ENCODE measurements around the gene RMND5B. TPM values are rescaled to one million over a fixed set of nuclear protein-coding genes. Genes with fewer than 3 reads are reported as not detected.
A peak's percentile ranks its signal among the peaks of the same experiment; 100 is the strongest.

The RMND5B gene
- total and polyA plus RNA-seq, 2 donors (not counting 1 experiment from before 2014, with no cell fraction given) = 46.1 to 52.7 TPM

GRCh38 chr5:178106556-178107239, 24.1 kb upstream of the RMND5B start:
- Histone ChIP-seq H3K36me3 (replicated peaks in 1 of 2; ENCODE audit: control extremely low read depth in 1 of 2, control insufficient read depth in 1 of 2, extremely low read depth in 1 of 2, insufficient read depth in 2 of 2, low read length in 1 of 2) (no peaks in the 10 kb centered on the region), H3K9ac (ENCODE audit: low read length) (no peak overlapping the region), H3K27ac (ENCODE audit: low read length in 2 of 2) (no peak overlapping the region), H4K20me1 (ENCODE audit: control insufficient read depth, insufficient read depth, low read length, poor library complexity, severe bottlenecking) (no peaks in the 10 kb centered on the region), H3K4me3 (ENCODE audit: control extremely low read depth in 1 of 5, extremely low read depth in 1 of 5, insufficient read depth in 1 of 5, low read depth in 2 of 5, low read length in 4 of 5) (no peak overlapping the region), H3K4me1 (ENCODE audit: control insufficient read depth in 2 of 2, insufficient read depth in 2 of 2, low read length in 2 of 2) (peaks cover 16 to 28% of the 10 kb centered on the region in 2 donors), H3K9me3 (ENCODE audit: control extremely low read depth in 1 of 3, control insufficient read depth in 2 of 3, insufficient read depth in 1 of 3, low read length in 2 of 3) (no peaks in the 10 kb centered on the region), H2AFZ (ENCODE audit: insufficient read depth, low read depth, low read length, poor library complexity, severe bottlenecking) (no peak overlapping the region), H3K79me2 (ENCODE audit: control insufficient read depth, insufficient read depth, low read length) (no peaks in the 10 kb centered on the region), H3K27me3 (replicated peaks in 1 of 4; ENCODE audit: control extremely low read depth in 1 of 4, control insufficient read depth in 3 of 4, insufficient read depth in 4 of 4, low read length in 3 of 4) (no peaks in the 10 kb centered on the region), H3K4me2 (replicated peaks; ENCODE audit: low read depth, low read length, poor library complexity, severe bottlenecking) (no peak overlapping the region)
- DNase-seq (peak; percentile 12), ATAC-seq (ENCODE audit: low read depth) (peak; percentile 21)
- ChIA-PET CTCF (interaction anchor here (1.1 to 4.1 kb wide), 5 partner anchors 14 to 42 kb away, joined by 3 to 17 read pairs (median 4); no protein-coding TSS in a partner anchor), POLR2A (interaction anchor here (0.7 kb wide), 1 partner anchor 536 kb away, joined by 5 read pairs; no protein-coding TSS in a partner anchor)
- 62% methylated on average over 12 of the region's 13 CpGs for WGBS (ENCODE audit: insufficient coverage)
- TF ChIP-seq EZH2 (IDR thresholded peaks at IDR 0.05; ENCODE audit: borderline replicate concordance, insufficient read depth, low read depth, low read length, poor library complexity, severe bottlenecking) = no peak
- no peak for TF ChIP-seq CTCF (IDR thresholded peaks at IDR 0.05)
- no peak overlapping the region for H3K4me3 Mint-ChIP-seq
- no peaks in the 10 kb centered on the region for H3K27me3 Mint-ChIP-seq
- intact Hi-C loops (cut with micrococcal nuclease) = no loop called here
- H3K27ac Mint-ChIP-seq = no peak overlapping the region
- peaks cover 37% of the 10 kb centered on the region for H3K4me1 Mint-ChIP-seq
- H3K9me3 Mint-ChIP-seq (ENCODE audit: insufficient read depth) = no peaks in the 10 kb centered on the region

- no peaks in the 10 kb centered on the region for H3K79me2 ChIP-seq (ENCODE audit: control insufficient read depth, insufficient read depth, low read length)
- no peak overlapping the region for H3K27ac ChIP-seq (ENCODE audit: low read length in 2 of 2)
- no peak overlapping the region for H3K4me3 Mint-ChIP-seq
- H3K9ac ChIP-seq (ENCODE audit: low read length) = no peak overlapping the region
- WGBS (ENCODE audit: insufficient coverage) = 98% methylated on average over 3 of the region's 5 CpGs
- no peaks in the 10 kb centered on the region for H3K9me3 Mint-ChIP-seq (ENCODE audit: insufficient read depth)
- H3K4me1 Mint-ChIP-seq = peaks cover 43% of the 10 kb centered on the region
- TF ChIP-seq CTCF (IDR thresholded peaks at IDR 0.05) (no peak), EZH2 (IDR thresholded peaks at IDR 0.05; ENCODE audit: borderline replicate concordance, insufficient read depth, low read depth, low read length, poor library complexity, severe bottlenecking) (no peak)
- H3K27me3 Mint-ChIP-seq = no peaks in the 10 kb centered on the region
- no peak overlapping the region for H3K4me2 ChIP-seq (replicated peaks; ENCODE audit: low read depth, low read length, poor library complexity, severe bottlenecking)
- POLR2A ChIA-PET = interaction anchor here (0.7 kb wide), 1 partner anchor 535 kb away, joined by 5 read pairs; no protein-coding TSS in a partner anchor
- H3K36me3 ChIP-seq (replicated peaks in 1 of 2; ENCODE audit: control extremely low read depth in 1 of 2, control insufficient read depth in 1 of 2, extremely low read depth in 1 of 2, insufficient read depth in 2 of 2, low read length in 1 of 2) = no peaks in the 10 kb centered on the region
- peak overlapping the region; percentile 61 for H3K27ac Mint-ChIP-seq
- DNase-seq = no peak
- H3K4me1 ChIP-seq (ENCODE audit: control insufficient read depth in 2 of 2, insufficient read depth in 2 of 2, low read length in 2 of 2) = peaks cover 20 to 32% of the 10 kb centered on the region in 2 donors
- H4K20me1 ChIP-seq (ENCODE audit: control insufficient read depth, insufficient read depth, low read length, poor library complexity, severe bottlenecking) = no peaks in the 10 kb centered on the region
- CTCF ChIA-PET = interaction anchor here (1.7 to 4.1 kb wide), 2 partner anchors 13 to 18 kb away, joined by 4 to 17 read pairs; no protein-coding TSS in a partner anchor
- H3K4me3 ChIP-seq (ENCODE audit: control extremely low read depth in 1 of 5, extremely low read depth in 1 of 5, insufficient read depth in 1 of 5, low read depth in 2 of 5, low read length in 4 of 5) = no peak overlapping the region
- H3K9me3 ChIP-seq (ENCODE audit: control extremely low read depth in 1 of 3, control insufficient read depth in 2 of 3, insufficient read depth in 1 of 3, low read length in 2 of 3) = no peaks in the 10 kb centered on the region
- no peak for ATAC-seq (ENCODE audit: low read depth)
- intact Hi-C loops (cut with micrococcal nuclease) = no loop called here
- H2AFZ ChIP-seq (ENCODE audit: insufficient read depth, low read depth, low read length, poor library complexity, severe bottlenecking) = no peak overlapping the region
- no peaks in the 10 kb centered on the region for H3K27me3 ChIP-seq (replicated peaks in 1 of 4; ENCODE audit: control extremely low read depth in 1 of 4, control insufficient read depth in 3 of 4, insufficient read depth in 4 of 4, low read length in 3 of 4)
Measured at GRCh38 chr5:178107756-178108310, 23.0 kb upstream of the RMND5B start.
